Esophagus muscularis mucosa (tissue), 4 donors: ENCODE measurements around the gene VCL.

Experiments used
- EP300 ChIP-seq: sonication (generic); formaldehyde crosslinking; IDR thresholded peaks from one replicate; pipeline ENCODE4 v1.6.1; 2017; ENCODE audit warnings: antibody characterized with exemption
- POLR2A ChIP-seq: fragments of 450-650 bp; IDR thresholded peaks from one replicate; pipeline ENCODE4 v1.6.1; 2017; ENCODE audit warnings: antibody characterized with exemption, moderate library complexity, mild to moderate bottlenecking, low read depth
- POLR2AphosphoS5 ChIP-seq, 2 donors: sonication (generic); formaldehyde crosslinking; IDR thresholded peaks; one replicate each; pipeline ENCODE4 v1.6.1; 2017; ENCODE audit warnings: antibody characterized with exemption in 2 of 2
- TF ChIP-seq, protein P1 (sequence below), 3 experiments: fragments of 200-600 bp in 2 of 3; fragments of 450-650 bp in 1 of 3; sonication (generic) in 2 of 3; IDR thresholded peaks; one replicate each; pipeline ENCODE4 v1.5.1; 2017 to 2019; ENCODE audit warnings: antibody characterized with exemption in 3 of 3, mild to moderate bottlenecking in 2 of 3, moderate library complexity in 1 of 3

DNA sequence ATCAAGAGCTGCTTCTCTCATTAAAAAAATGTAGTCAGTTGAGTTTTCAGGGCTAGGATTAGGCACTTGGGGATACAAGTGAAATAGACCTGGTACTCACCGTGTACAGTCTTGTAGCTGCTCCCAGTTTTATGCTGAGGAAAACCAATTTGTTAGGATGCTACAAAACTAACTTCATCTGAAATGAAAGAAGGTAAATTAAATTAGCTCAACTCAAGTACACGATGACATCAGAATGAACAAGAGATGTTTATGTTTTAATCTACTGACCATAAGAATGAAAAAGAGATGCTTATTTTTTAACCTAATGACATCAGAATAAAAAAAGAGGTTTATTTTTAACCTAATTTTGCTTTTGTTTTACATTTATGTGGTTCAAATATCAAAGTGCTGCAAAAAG lies 79.0 kb downstream of the VCL start:
- TF ChIP-seq, protein P1, sequence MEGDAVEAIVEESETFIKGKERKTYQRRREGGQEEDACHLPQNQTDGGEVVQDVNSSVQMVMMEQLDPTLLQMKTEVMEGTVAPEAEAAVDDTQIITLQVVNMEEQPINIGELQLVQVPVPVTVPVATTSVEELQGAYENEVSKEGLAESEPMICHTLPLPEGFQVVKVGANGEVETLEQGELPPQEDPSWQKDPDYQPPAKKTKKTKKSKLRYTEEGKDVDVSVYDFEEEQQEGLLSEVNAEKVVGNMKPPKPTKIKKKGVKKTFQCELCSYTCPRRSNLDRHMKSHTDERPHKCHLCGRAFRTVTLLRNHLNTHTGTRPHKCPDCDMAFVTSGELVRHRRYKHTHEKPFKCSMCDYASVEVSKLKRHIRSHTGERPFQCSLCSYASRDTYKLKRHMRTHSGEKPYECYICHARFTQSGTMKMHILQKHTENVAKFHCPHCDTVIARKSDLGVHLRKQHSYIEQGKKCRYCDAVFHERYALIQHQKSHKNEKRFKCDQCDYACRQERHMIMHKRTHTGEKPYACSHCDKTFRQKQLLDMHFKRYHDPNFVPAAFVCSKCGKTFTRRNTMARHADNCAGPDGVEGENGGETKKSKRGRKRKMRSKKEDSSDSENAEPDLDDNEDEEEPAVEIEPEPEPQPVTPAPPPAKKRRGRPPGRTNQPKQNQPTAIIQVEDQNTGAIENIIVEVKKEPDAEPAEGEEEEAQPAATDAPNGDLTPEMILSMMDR (IDR thresholded peaks at IDR 0.05) = no peak
- TF ChIP-seq POLR2AphosphoS5 (IDR thresholded peaks at IDR 0.05) (no peak), POLR2A (no peak), EP300 (no peak)
